Neural cell (in vitro differentiated cells): ENCODE measurements around the gene SRI. TPM values are rescaled to one million over a fixed set of nuclear protein-coding genes. Genes with fewer than 3 reads are reported as not detected.

Source experiments
- H2AFZ ChIP-seq: fragments of 200-600, 300-800 bp; sonication (generic), shearing (Covaris generic); 2 replicates; pipeline ENCODE4 v1.6.0; 2014; ENCODE audit warnings: low read depth, mild to moderate bottlenecking, antibody characterized with exemption, low read length, moderate library complexity
- H3F3A ChIP-seq: fragments of 200-600 bp; shearing (Covaris generic); 2 replicates; pipeline ENCODE4 v1.6.1; 2016; ENCODE audit warnings: mild to moderate bottlenecking, moderate library complexity, mixed read lengths, antibody characterized with exemption, low read length; ENCODE audit not compliant: insufficient read depth, poor library complexity, severe bottlenecking
- H3K27ac ChIP-seq: fragments of 200-600, 300-800 bp; sonication (generic), shearing (Covaris generic); 2 replicates; pipeline ENCODE4 v1.5.1; 2014; ENCODE audit warnings: mild to moderate bottlenecking, low read length, moderate library complexity
- H3K27me3 ChIP-seq: fragments of 300-800, 200-600 bp; sonication (generic), shearing (Covaris generic); 2 replicates; pipeline ENCODE4 v1.6.0; 2014; ENCODE audit warnings: mild to moderate bottlenecking, low read depth, low read length, moderate library complexity; ENCODE audit not compliant: insufficient read depth
- H3K36me3 ChIP-seq: fragments of 300-800, 200-600 bp; sonication (generic), shearing (Covaris generic); 2 replicates; pipeline ENCODE4 v1.5.1; 2014; ENCODE audit warnings: mild to moderate bottlenecking, antibody characterized with exemption, low read length, moderate library complexity; ENCODE audit not compliant: insufficient read depth
- H3K4me2 ChIP-seq: fragments of 300-800, 200-600 bp; sonication (generic), shearing (Covaris generic); 2 replicates; pipeline ENCODE4 v1.6.0; 2014; ENCODE audit warnings: mild to moderate bottlenecking, low read length
- H3K4me3 ChIP-seq: fragments of 300-800, 200-600 bp; sonication (generic), shearing (Covaris generic); 2 replicates; pipeline ENCODE4 v1.5.1; 2014; ENCODE audit warnings: mild to moderate bottlenecking, low read length, moderate library complexity
- H3K79me2 ChIP-seq: fragments of 200-600 bp; shearing (Covaris generic); replicated peaks from 2 replicates; pipeline ENCODE4 v1.6.0; 2014; ENCODE audit warnings: mild to moderate bottlenecking, low read length, moderate library complexity; ENCODE audit not compliant: insufficient read depth
- H3K9ac ChIP-seq: fragments of 300-800, 200-600 bp; sonication (generic), shearing (Covaris generic); 2 replicates; pipeline ENCODE4 v1.6.1; 2016; ENCODE audit warnings: mild to moderate bottlenecking, low read length, mixed read lengths
- H3K9me2 ChIP-seq: fragments of 200-600 bp; shearing (Covaris generic); 2 replicates; pipeline ENCODE4 v1.6.1; 2016; ENCODE audit warnings: mild to moderate bottlenecking, low read length, mixed read lengths; ENCODE audit not compliant: insufficient read depth
- H3K9me3 ChIP-seq: fragments of 200-600, 300-800 bp; sonication (generic), shearing (Covaris generic); 2 replicates; pipeline ENCODE4 v1.6.1; 2016; ENCODE audit warnings: mild to moderate bottlenecking, mixed run types, low read length, moderate library complexity, mixed read lengths
- H4K20me1 ChIP-seq: fragments of 200-600 bp; shearing (Covaris generic); 2 replicates; pipeline ENCODE4 v1.6.1; 2016; ENCODE audit warnings: mild to moderate bottlenecking, mixed run types; ENCODE audit not compliant: insufficient read depth
- CTCF ChIP-seq: fragments of 450-650 bp; IDR thresholded peaks from 2 replicates; pipeline ENCODE4 v1.5.1; 2014; ENCODE audit warnings: antibody characterized with exemption, mild to moderate bottlenecking, moderate library complexity; ENCODE audit not compliant: poor library complexity, severe bottlenecking
- EP300 ChIP-seq: fragments of 450-650 bp; conservative IDR thresholded peaks from 2 replicates; pipeline ENCODE4 v1.6.1; 2014; ENCODE audit warnings: antibody characterized with exemption, mild to moderate bottlenecking, moderate library complexity; ENCODE audit not compliant: poor library complexity, severe bottlenecking
- EZH2 ChIP-seq: fragments of 200-600, 300-800 bp; shearing (Covaris generic), sonication (generic); IDR thresholded peaks from 2 replicates; pipeline ENCODE4 v1.6.1; 2014; ENCODE audit warnings: antibody characterized with exemption, low read length, borderline replicate concordance, mild to moderate bottlenecking; ENCODE audit not compliant: insufficient read depth, poor library complexity, severe bottlenecking
- MXI1 ChIP-seq: fragments of 450-650 bp; conservative IDR thresholded peaks from 2 replicates; pipeline ENCODE4 v1.6.1; 2014; ENCODE audit warnings: antibody characterized with exemption, mild to moderate bottlenecking; ENCODE audit not compliant: poor library complexity, severe bottlenecking
- POLR2AphosphoS5 ChIP-seq: IDR thresholded peaks from 2 replicates; pipeline ENCODE4 v1.6.1; 2012
- RAD21 ChIP-seq: fragments of 450-650 bp; conservative IDR thresholded peaks from 2 replicates; pipeline ENCODE4 v1.6.1; 2014; ENCODE audit warnings: antibody characterized with exemption, mild to moderate bottlenecking, moderate library complexity
- REST ChIP-seq: IDR thresholded peaks from 2 replicates; pipeline ENCODE4 v1.6.1; 2012; ENCODE audit warnings: borderline replicate concordance
- SMC3 ChIP-seq: fragments of 450-650 bp; conservative IDR thresholded peaks from 2 replicates; pipeline ENCODE4 v1.6.1; 2014; ENCODE audit warnings: antibody characterized with exemption, mild to moderate bottlenecking, moderate library complexity; ENCODE audit not compliant: poor library complexity
- TAF1 ChIP-seq: IDR thresholded peaks from 2 replicates; pipeline ENCODE4 v1.6.1; 2012; ENCODE audit warnings: low read depth
- polyA plus RNA-seq: library from polyadenylated mRNA; depleted of rRNA; stranded (reverse); fragments of >200 nt; gene quantifications from 2 replicates; pipeline ENCODE4 v1.2.3, GENCODE V29; 2014

The SRI gene
- polyA plus RNA-seq, 1 donor from 2014 or later, result 97.2 TPM

- Histone ChIP-seq H3K27me3 (no peaks in the 10 kb centered on the region), H3K4me3 (no peak overlapping the region), H3K9ac (no peak overlapping the region), H3K9me2 (no peaks in the 10 kb centered on the region), H3K79me2 (peaks cover 8% of the 10 kb centered on the region), H2AFZ (no peak overlapping the region), H3K4me2 (no peak overlapping the region), H3K36me3 (no peaks in the 10 kb centered on the region), H3K9me3 (no peaks in the 10 kb centered on the region), H4K20me1 (no peaks in the 10 kb centered on the region), H3K27ac (no peak overlapping the region), H3F3A (no peaks in the 10 kb centered on the region)
- TF ChIP-seq EP300 (no peak), REST (no peak), POLR2AphosphoS5 (no peak), CTCF (no peak), TAF1 (no peak), RAD21 (no peak), SMC3 (no peak), EZH2 (no peak)
Measured at GRCh38 chr7:88212918-88213317, 6.9 kb downstream of the SRI start.

- Histone ChIP-seq H3K36me3 (peaks cover 18% of the 10 kb centered on the region), H3K9me3 (no peaks in the 10 kb centered on the region), H3K27ac (no peak overlapping the region), H3K4me2 (no peak overlapping the region), H4K20me1 (no peaks in the 10 kb centered on the region), H3K9ac (no peak overlapping the region), H2AFZ (no peak overlapping the region), H3K4me3 (no peak overlapping the region), H3K9me2 (no peaks in the 10 kb centered on the region), H3F3A (no peaks in the 10 kb centered on the region), H3K27me3 (no peaks in the 10 kb centered on the region), H3K79me2 (no peaks in the 10 kb centered on the region)
- no peak for TF ChIP-seq TAF1
- no peak for TF ChIP-seq REST
- no peak for TF ChIP-seq SMC3
- no peak for TF ChIP-seq EZH2
- TF ChIP-seq EP300, result no peak
- TF ChIP-seq RAD21, result no peak
- TF ChIP-seq MXI1, result no peak
- TF ChIP-seq POLR2AphosphoS5, result no peak
- no peak for TF ChIP-seq CTCF
Measured at GRCh38 chr7:88208521-88208920, 11.3 kb downstream of the SRI start.
